ENCODE data around the gene AQP5. TPM values are rescaled to one million over a fixed set of nuclear protein-coding genes. Genes with fewer than 3 reads are reported as not detected.

AQP5 gene
- 1.4 TPM for total RNA-seq
- 0.32 TPM for polyA plus RNA-seq

DNA sequence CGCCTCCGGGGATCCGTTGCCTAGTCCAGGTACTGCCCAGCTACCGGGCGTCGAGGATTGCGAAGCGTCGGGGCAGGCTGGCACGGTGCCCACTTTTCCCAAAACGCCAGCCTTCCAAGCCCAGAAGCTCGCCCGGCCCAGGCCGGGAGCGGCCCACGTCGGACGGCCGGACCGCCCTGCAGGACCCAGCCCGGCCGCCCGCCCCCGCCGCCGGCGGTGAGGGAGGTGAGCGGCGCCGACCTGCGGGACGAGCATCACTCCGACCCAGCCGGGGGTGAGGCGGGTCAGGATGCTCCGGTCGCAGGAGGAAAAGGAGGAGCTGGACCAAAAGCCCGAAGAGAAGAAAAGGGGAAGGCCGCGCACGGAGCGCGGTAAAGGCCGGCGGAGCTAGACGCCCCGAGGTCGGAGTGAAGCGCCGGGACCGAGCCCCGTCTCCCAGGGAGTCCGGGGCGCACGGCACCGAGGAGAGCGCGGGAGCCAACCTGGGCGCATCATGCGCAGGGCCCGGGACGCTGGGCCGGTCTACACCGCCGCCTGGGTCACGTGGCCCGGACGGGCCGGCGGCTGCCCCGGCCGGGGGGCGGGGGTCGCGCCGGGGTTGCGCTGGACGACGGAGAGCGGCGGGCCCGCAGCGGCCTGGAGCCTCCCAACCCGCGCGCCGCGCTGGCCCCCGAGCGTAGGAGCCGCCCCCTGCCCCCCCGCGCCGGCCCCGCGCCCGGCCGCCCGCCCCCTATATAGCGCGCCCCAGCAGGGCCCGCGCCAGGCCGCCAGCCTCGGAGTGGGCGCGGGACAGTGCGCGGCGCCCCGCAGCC lies at the start of gene AQP5:
Gene AQP5 (plus strand): TSS at position 762 of the 812 bp plus-strand sequence. CDS start 146 bp downstream, outside the sequence.
- Histone ChIP-seq H3K4me1 (ENCODE audit: insufficient read depth) (no peaks in the 10 kb centered on the region), H3K27ac (ENCODE audit: low read depth) (no peak within 1 kb of the TSS), H3K4me3 (ENCODE audit: low read depth, low read length) (peak within 1 kb of the TSS; percentile 25), H3K36me3 (ENCODE audit: insufficient read depth) (no peaks in the 10 kb centered on the region)
- 2% methylated on average over 111 of the region's 111 CpGs for WGBS
- no peak for DNase-seq (ENCODE audit: extremely low spot score)

GRCh38 chr12:49912345-49913255 lies 49.1 kb upstream of the AQP5 start:
- DNase-seq (ENCODE audit: extremely low spot score) = no peak
- Histone ChIP-seq H3K36me3 (ENCODE audit: insufficient read depth) (no peaks in the 10 kb centered on the region), H3K4me1 (ENCODE audit: insufficient read depth) (no peaks in the 10 kb centered on the region), H3K27ac (ENCODE audit: low read depth) (no peak overlapping the region), H3K4me3 (ENCODE audit: low read depth, low read length) (no peak overlapping the region)
- WGBS = 79% methylated on average over 16 of the region's 16 CpGs

DNA sequence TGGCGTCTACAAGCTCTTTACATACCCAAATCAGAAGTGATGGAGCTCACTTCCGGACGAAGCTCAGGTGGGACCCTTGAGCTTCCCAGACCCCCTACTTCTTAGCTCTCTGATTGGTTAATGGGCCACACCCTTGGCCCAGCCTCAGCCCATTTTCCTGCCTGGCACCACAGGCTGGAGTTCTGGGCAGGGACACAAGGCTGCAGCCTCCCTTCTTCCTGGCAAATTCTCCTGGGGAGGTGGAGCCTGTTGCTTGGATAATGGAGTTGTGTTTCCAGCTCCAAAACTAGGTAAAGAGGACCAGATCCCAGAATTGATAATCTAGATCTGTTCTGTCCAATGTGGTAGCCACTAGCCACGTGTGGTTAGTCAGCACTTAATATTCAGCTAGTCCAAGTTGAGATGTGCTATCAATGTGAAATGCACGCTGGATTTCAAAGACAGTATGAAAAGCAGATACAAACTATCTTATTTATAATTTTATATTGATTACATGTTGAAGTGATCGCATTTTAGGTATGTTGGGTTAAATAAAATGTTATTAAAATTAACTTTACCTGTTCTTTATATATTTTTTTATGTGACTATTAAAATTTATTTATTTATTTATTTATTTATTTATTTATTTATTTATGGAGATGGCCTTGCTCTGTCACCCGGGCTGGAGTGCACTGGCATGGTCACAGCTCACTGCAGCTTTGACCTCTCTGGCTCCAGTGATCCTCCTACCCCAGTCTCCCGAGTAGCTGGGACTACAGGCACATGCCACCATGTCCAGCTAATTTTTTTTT lies 45.3 kb upstream of the AQP5 start:
- Histone ChIP-seq H3K4me1 (ENCODE audit: insufficient read depth) (no peaks in the 10 kb centered on the region), H3K4me3 (ENCODE audit: low read depth, low read length) (no peak overlapping the region), H3K27ac (ENCODE audit: low read depth) (no peak overlapping the region), H3K36me3 (ENCODE audit: insufficient read depth) (no peaks in the 10 kb centered on the region)
- DNase-seq (ENCODE audit: extremely low spot score) = no peak
- 82% methylated on average over 8 of the region's 8 CpGs for WGBS

DNA sequence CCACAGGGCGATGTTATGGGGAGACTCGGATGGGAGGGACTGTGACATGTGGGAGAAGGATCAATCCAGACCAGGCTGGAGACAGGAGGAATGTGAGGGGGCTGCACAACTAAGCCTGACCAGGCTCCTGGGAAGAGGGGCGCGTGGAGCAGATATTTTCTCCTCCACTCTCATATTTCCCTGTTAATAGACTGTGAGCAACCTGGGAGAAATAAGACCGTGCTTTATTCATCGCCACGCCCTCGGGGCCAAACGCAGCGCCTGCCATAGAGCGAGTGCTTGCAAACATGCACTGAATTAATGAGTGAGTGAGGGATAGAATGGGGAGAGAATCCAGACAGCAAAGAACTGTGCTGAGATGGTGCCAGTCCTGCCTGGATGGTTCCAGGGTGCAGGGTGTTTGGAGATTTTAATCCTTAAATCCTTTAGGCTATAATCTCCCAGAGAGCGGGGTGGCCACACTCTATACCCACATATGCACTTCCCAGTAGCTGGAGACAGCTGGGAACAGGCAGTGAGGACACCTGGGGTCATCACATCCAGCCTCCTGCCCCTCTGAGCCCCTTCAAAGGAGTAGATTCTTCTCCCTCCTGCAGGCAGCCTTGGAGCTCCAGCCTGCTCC lies 44.4 kb upstream of the AQP5 start:
- Histone ChIP-seq H3K4me3 (ENCODE audit: low read depth, low read length) (no peak overlapping the region), H3K36me3 (ENCODE audit: insufficient read depth) (no peaks in the 10 kb centered on the region), H3K27ac (ENCODE audit: low read depth) (no peak overlapping the region), H3K4me1 (ENCODE audit: insufficient read depth) (no peaks in the 10 kb centered on the region)
- DNase-seq (ENCODE audit: extremely low spot score) = no peak
- 83% methylated on average over 12 of the region's 12 CpGs for WGBS

- no peak overlapping the region for H3K27ac ChIP-seq (ENCODE audit: low read depth)
- no peak overlapping the region for H3K4me3 ChIP-seq (ENCODE audit: low read depth, low read length)
- WGBS = 89% methylated on average over 5 of the region's 5 CpGs
- no peak for DNase-seq (ENCODE audit: extremely low spot score)
- H3K36me3 ChIP-seq (ENCODE audit: insufficient read depth) = no peaks in the 10 kb centered on the region
- H3K4me1 ChIP-seq (ENCODE audit: insufficient read depth) = no peaks in the 10 kb centered on the region
These were observed 43.9 kb upstream of the AQP5 start for GRCh38 chr12:49917788-49918173.

GRCh38 chr12:49920241-49920914 lies 41.3 kb upstream of the AQP5 start:
- Histone ChIP-seq H3K4me1 (ENCODE audit: insufficient read depth) (no peaks in the 10 kb centered on the region), H3K4me3 (ENCODE audit: low read depth, low read length) (no peak overlapping the region), H3K27ac (ENCODE audit: low read depth) (no peak overlapping the region), H3K36me3 (ENCODE audit: insufficient read depth) (no peaks in the 10 kb centered on the region)
- no peak for DNase-seq (ENCODE audit: extremely low spot score)
- 66% methylated on average over 12 of the region's 12 CpGs for WGBS

DNA sequence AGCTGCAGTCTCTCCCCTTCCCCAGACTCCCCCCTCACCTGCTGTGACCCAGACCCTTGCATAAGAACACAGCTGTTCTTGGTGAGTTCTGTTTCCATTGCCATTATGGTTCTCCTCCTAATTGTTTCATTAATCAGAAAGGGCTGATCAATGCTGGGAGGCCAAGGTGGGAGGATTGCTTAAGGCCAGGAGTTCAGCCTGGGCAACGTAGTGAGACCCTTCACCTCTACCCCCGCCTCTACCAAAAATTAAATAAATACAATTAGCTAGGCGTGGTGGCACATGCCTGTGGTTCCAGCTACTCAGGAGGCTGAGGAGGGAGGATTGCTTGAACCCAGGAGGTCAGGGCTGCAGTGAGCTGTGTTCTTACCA lies 40.8 kb upstream of the AQP5 start:
- WGBS = 82% methylated on average over 3 of the region's 3 CpGs
- no peaks in the 10 kb centered on the region for H3K36me3 ChIP-seq (ENCODE audit: insufficient read depth)
- H3K4me1 ChIP-seq (ENCODE audit: insufficient read depth) = no peaks in the 10 kb centered on the region
- no peak overlapping the region for H3K4me3 ChIP-seq (ENCODE audit: low read depth, low read length)
- H3K27ac ChIP-seq (ENCODE audit: low read depth) = no peak overlapping the region
- DNase-seq (ENCODE audit: extremely low spot score) = no peak

DNA sequence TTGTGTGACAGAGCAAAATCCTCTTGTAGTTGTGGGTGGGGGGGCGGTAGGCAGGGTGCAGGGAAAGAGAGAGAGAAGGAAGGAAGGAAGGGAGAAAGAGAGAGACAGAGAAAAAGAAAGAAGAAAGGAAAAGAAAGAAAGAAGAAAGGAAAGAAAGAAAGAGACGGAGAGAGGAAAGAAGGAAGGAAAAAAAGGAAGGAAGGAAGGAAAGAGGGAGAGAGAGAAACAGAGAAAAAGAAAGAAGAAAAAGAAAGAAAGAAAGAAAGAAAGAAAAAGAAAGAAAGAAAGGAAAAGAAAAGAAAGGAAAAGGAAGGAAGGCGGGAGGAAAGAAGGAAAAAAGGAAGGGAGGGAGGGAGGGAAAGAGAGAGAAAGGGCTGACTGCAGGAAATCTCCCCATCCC lies 40.4 kb upstream of the AQP5 start:
- no peak overlapping the region for H3K4me3 ChIP-seq (ENCODE audit: low read depth, low read length)
- H3K4me1 ChIP-seq (ENCODE audit: insufficient read depth) = no peaks in the 10 kb centered on the region
- H3K36me3 ChIP-seq (ENCODE audit: insufficient read depth) = no peaks in the 10 kb centered on the region
- 75% methylated on average over 3 of the region's 3 CpGs for WGBS
- no peak for DNase-seq (ENCODE audit: extremely low spot score)
- no peak overlapping the region for H3K27ac ChIP-seq (ENCODE audit: low read depth)

DNA sequence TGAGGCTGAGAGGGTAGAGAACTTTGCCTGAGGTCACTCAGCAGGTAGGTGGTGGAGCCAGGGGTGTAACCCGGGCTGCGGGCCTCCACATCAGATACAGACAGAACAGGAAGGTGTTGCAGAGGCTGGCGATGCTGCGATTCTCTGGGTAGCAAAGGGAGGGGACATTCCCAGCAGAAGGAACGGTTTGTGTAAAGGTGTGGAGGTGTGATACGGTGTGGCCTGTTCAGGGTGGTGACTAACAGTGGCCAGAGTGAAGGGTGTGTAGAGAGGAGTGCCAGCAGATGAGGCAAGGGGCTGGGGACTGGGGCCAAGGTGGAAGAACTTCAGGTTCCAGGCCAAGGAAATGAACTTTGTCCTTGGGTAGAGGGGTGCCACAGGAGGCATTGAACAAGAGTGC lies 39.7 kb upstream of the AQP5 start:
- no peaks in the 10 kb centered on the region for H3K4me1 ChIP-seq (ENCODE audit: insufficient read depth)
- no peak for DNase-seq (ENCODE audit: extremely low spot score)
- WGBS = 79% methylated on average over 6 of the region's 6 CpGs
- no peak overlapping the region for H3K27ac ChIP-seq (ENCODE audit: low read depth)
- no peak overlapping the region for H3K4me3 ChIP-seq (ENCODE audit: low read depth, low read length)
- no peaks in the 10 kb centered on the region for H3K36me3 ChIP-seq (ENCODE audit: insufficient read depth)

DNA sequence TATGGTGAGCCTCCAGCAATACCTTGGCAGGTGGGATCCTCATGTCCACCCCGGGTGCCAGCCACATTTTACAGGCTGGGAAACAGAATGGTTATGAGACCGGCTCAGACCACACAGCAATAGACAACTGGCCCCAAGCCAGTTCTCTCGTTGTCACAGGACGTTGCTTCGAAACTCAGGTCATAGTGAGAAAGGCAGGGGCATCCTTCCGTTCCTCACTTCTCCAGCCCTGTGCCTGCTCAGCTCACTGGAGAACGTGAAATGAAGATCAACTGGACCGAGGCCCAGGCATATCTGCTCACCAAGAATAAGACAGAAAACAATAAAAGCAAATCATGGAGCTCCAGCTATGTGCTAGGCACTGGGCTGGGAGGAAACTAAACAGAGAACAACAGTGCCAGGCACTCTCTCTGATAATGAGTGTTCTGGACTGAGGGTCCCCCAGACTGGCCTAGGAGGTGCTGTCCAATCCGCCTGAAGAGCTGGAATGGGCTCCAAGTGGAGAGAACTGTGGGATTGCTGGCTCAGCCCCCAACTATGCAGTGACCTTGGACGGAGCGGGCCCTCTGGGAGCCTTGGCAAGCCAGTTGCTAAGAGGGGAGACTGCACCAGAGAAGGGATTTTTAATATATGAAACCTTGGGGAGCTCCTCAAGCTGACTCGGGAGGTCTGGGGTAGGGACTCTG lies 39.2 kb upstream of the AQP5 start:
- no peaks in the 10 kb centered on the region for H3K36me3 ChIP-seq (ENCODE audit: insufficient read depth)
- H3K27ac ChIP-seq (ENCODE audit: low read depth) = no peak overlapping the region
- DNase-seq (ENCODE audit: extremely low spot score) = no peak
- H3K4me3 ChIP-seq (ENCODE audit: low read depth, low read length) = no peak overlapping the region
- 60% methylated on average over 12 of the region's 12 CpGs for WGBS
- H3K4me1 ChIP-seq (ENCODE audit: insufficient read depth) = no peaks in the 10 kb centered on the region

GRCh38 chr12:49923035-49923644 lies 38.5 kb upstream of the AQP5 start:
- no peak overlapping the region for H3K27ac ChIP-seq (ENCODE audit: low read depth)
- DNase-seq (ENCODE audit: extremely low spot score) = no peak
- WGBS = 78% methylated on average over 7 of the region's 7 CpGs
- no peaks in the 10 kb centered on the region for H3K4me1 ChIP-seq (ENCODE audit: insufficient read depth)
- no peak overlapping the region for H3K4me3 ChIP-seq (ENCODE audit: low read depth, low read length)
- H3K36me3 ChIP-seq (ENCODE audit: insufficient read depth) = no peaks in the 10 kb centered on the region

Data from urinary bladder (tissue), 4 donors.